ENCODE results near the gene PIK3IP1.

GRCh38 chr22:31295831-31296657, 3.8 kb upstream of the PIK3IP1 start:
- TF ChIP-seq, protein P1, sequence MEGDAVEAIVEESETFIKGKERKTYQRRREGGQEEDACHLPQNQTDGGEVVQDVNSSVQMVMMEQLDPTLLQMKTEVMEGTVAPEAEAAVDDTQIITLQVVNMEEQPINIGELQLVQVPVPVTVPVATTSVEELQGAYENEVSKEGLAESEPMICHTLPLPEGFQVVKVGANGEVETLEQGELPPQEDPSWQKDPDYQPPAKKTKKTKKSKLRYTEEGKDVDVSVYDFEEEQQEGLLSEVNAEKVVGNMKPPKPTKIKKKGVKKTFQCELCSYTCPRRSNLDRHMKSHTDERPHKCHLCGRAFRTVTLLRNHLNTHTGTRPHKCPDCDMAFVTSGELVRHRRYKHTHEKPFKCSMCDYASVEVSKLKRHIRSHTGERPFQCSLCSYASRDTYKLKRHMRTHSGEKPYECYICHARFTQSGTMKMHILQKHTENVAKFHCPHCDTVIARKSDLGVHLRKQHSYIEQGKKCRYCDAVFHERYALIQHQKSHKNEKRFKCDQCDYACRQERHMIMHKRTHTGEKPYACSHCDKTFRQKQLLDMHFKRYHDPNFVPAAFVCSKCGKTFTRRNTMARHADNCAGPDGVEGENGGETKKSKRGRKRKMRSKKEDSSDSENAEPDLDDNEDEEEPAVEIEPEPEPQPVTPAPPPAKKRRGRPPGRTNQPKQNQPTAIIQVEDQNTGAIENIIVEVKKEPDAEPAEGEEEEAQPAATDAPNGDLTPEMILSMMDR (IDR thresholded peaks at IDR 0.05) = no peak
- no peak for TF ChIP-seq POLR2A (IDR thresholded peaks at IDR 0.05)
